Astrocyte (in vitro differentiated cells and primary cell): ENCODE data around the gene PIK3CD. TPM values are rescaled to one million over a fixed set of nuclear protein-coding genes. Genes with fewer than 3 reads are reported as not detected.

Experiments
- DNase-seq: peaks from one replicate; pipeline ENCODE4 v3.0.0-alpha.2; 2010; ENCODE audit warnings: low read depth
- FAIRE-seq: peaks from 2 replicates; lab custom pipeline; 2011; peaks lifted over from hg19 to GRCh38; lab: Jason Lieb, UNC
- H2AFZ ChIP-seq: 2 replicates; pipeline ENCODE4 v1.6.0; 2012; ENCODE audit warnings: low read depth, low read length, inconsistent platforms
- H3K27ac ChIP-seq: 2 replicates; pipeline ENCODE4 v1.5.1; 2011; ENCODE audit warnings: low read depth, low read length, inconsistent platforms
- H3K27me3 ChIP-seq: 2 replicates; pipeline ENCODE4 v1.6.0; 2011; ENCODE audit warnings: low read length, inconsistent platforms; ENCODE audit not compliant: insufficient read depth
- H3K36me3 ChIP-seq: 2 replicates; pipeline ENCODE4 v1.5.1; 2011; ENCODE audit warnings: low read length, inconsistent platforms; ENCODE audit not compliant: insufficient read depth
- H3K4me1 ChIP-seq: 2 replicates; pipeline ENCODE4 v1.5.1; 2011; ENCODE audit warnings: low read length, inconsistent platforms; ENCODE audit not compliant: insufficient read depth
- H3K4me2 ChIP-seq: 2 replicates; pipeline ENCODE4 v1.6.0; 2012; ENCODE audit warnings: low read length, inconsistent platforms
- H3K4me3 ChIP-seq: 2 replicates; pipeline ENCODE4 v1.5.1; 2011; ENCODE audit warnings: low read depth, mild to moderate bottlenecking, low read length, inconsistent platforms; ENCODE audit not compliant: insufficient read depth
- H3K79me2 ChIP-seq: 2 replicates; pipeline ENCODE4 v1.6.0; 2012; ENCODE audit warnings: mild to moderate bottlenecking, low read length, inconsistent platforms; ENCODE audit not compliant: insufficient read depth
- H3K9ac ChIP-seq: 2 replicates; pipeline ENCODE4 v1.6.0; 2012; ENCODE audit warnings: mild to moderate bottlenecking, low read length, inconsistent platforms
- H3K9me3 ChIP-seq: 2 replicates; pipeline ENCODE4 v1.5.1; 2012; ENCODE audit warnings: low read depth, mild to moderate bottlenecking, low read length, inconsistent platforms; ENCODE audit not compliant: insufficient read depth
- H4K20me1 ChIP-seq: 2 replicates; pipeline ENCODE4 v1.6.0; 2012; ENCODE audit warnings: low read length, inconsistent platforms; ENCODE audit not compliant: insufficient read depth
- H3K27ac Mint-ChIP-seq: one replicate; pipeline ENCODE4 v1.8.0; 2021; ENCODE audit warnings: mild to moderate bottlenecking, mixed read lengths; ENCODE audit not compliant: unreplicated experiment
- H3K27me3 Mint-ChIP-seq: one replicate; pipeline ENCODE4 v1.8.0; 2021; ENCODE audit warnings: low read depth, mixed read lengths; ENCODE audit not compliant: unreplicated experiment
- H3K36me3 Mint-ChIP-seq: one replicate; pipeline ENCODE4 v1.8.0; 2021; ENCODE audit warnings: low read depth, mixed read lengths; ENCODE audit not compliant: unreplicated experiment
- H3K4me1 Mint-ChIP-seq: one replicate; pipeline ENCODE4 v1.8.0; 2021; ENCODE audit warnings: low read depth, mixed read lengths; ENCODE audit not compliant: unreplicated experiment
- H3K4me3 Mint-ChIP-seq: one replicate; pipeline ENCODE4 v1.8.0; 2021; ENCODE audit warnings: mild to moderate bottlenecking, moderate library complexity, mixed read lengths; ENCODE audit not compliant: unreplicated experiment
- H3K9me3 Mint-ChIP-seq: one replicate; pipeline ENCODE4 v1.8.0; 2021; ENCODE audit warnings: mild to moderate bottlenecking, mixed read lengths; ENCODE audit not compliant: unreplicated experiment
- CTCF ChIP-seq: IDR thresholded peaks from 2 replicates; pipeline ENCODE4 v1.5.1; 2011; ENCODE audit warnings: low read depth, mild to moderate bottlenecking, inconsistent platforms, low read length, moderate library complexity; ENCODE audit not compliant: insufficient read depth
- EZH2 ChIP-seq: IDR thresholded peaks from 2 replicates; pipeline ENCODE4 v1.6.1; 2012; ENCODE audit warnings: mild to moderate bottlenecking, low read length, inconsistent platforms; ENCODE audit not compliant: insufficient read depth
- total RNA-seq: library from RNA; stranded (reverse); gene quantifications from 2 replicates; pipeline ENCODE4 v1.2.1, GENCODE V29; 2021

Gene PIK3CD
- total RNA-seq, 1 donor from 2014 or later = 29.5 TPM

GRCh38 chr1:9722378-9722749, 70.8 kb downstream of the PIK3CD start:
- Histone ChIP-seq H3K4me3 (no peak overlapping the region), H3K36me3 (peaks cover 24% of the 10 kb centered on the region), H3K27me3 (no peaks in the 10 kb centered on the region), H3K4me1 (peaks cover 11% of the 10 kb centered on the region), H3K27ac (no peak overlapping the region), H3K79me2 (no peaks in the 10 kb centered on the region), H3K9ac (no peak overlapping the region), H3K4me2 (no peak overlapping the region), H2AFZ (no peak overlapping the region), H3K9me3 (peaks cover 7% of the 10 kb centered on the region), H4K20me1 (no peaks in the 10 kb centered on the region)
- no peak for FAIRE-seq
- Mint-ChIP-seq H3K27me3 (no peaks in the 10 kb centered on the region), H3K27ac (no peak overlapping the region), H3K4me3 (no peak overlapping the region), H3K36me3 (peaks cover 21% of the 10 kb centered on the region), H3K4me1 (peaks cover 3% of the 10 kb centered on the region), H3K9me3 (peaks cover 2% of the 10 kb centered on the region)
- DNase-seq = no peak
- TF ChIP-seq EZH2 (no peak), CTCF (no peak)

- Histone ChIP-seq H3K4me3 (no peak overlapping the region), H2AFZ (no peak overlapping the region), H3K27ac (no peak overlapping the region), H3K4me1 (peaks cover 11% of the 10 kb centered on the region), H3K9ac (no peak overlapping the region), H3K79me2 (no peaks in the 10 kb centered on the region), H3K27me3 (no peaks in the 10 kb centered on the region), H3K36me3 (peaks cover 26% of the 10 kb centered on the region), H3K4me2 (no peak overlapping the region), H3K9me3 (peaks cover 7% of the 10 kb centered on the region), H4K20me1 (peaks cover 4% of the 10 kb centered on the region)
- DNase-seq (no peak), FAIRE-seq (no peak)
- Mint-ChIP-seq H3K27ac (no peak overlapping the region), H3K4me1 (peaks cover 3% of the 10 kb centered on the region), H3K36me3 (peaks cover 21% of the 10 kb centered on the region), H3K4me3 (no peak overlapping the region), H3K27me3 (no peaks in the 10 kb centered on the region), H3K9me3 (peaks cover 2% of the 10 kb centered on the region)
- TF ChIP-seq EZH2 (no peak), CTCF (no peak)
These were observed 71.7 kb downstream of the PIK3CD start for GRCh38 chr1:9723068-9723805.

GRCh38 chr1:9723926-9724325, 72.4 kb downstream of the PIK3CD start:
- H3K36me3 Mint-ChIP-seq = peaks cover 27% of the 10 kb centered on the region
- FAIRE-seq = no peak
- peaks cover 7% of the 10 kb centered on the region for H3K9me3 ChIP-seq

More at GRCh38 chr1:9723926-9724325, 72.4 kb downstream of the PIK3CD start:
- Histone ChIP-seq H3K79me2 (no peaks in the 10 kb centered on the region), H3K27me3 (no peaks in the 10 kb centered on the region), H4K20me1 (peaks cover 5% of the 10 kb centered on the region), H2AFZ (no peak overlapping the region), H3K4me1 (peaks cover 8% of the 10 kb centered on the region), H3K27ac (no peak overlapping the region), H3K4me3 (no peak overlapping the region), H3K36me3 (peaks cover 32% of the 10 kb centered on the region), H3K9ac (no peak overlapping the region), H3K4me2 (no peak overlapping the region)
- Mint-ChIP-seq H3K27ac (no peak overlapping the region), H3K9me3 (peaks cover 2% of the 10 kb centered on the region), H3K4me3 (no peak overlapping the region), H3K27me3 (no peaks in the 10 kb centered on the region), H3K4me1 (peaks cover 3% of the 10 kb centered on the region)
- DNase-seq = no peak
- no peak for TF ChIP-seq EZH2
- no peak for TF ChIP-seq CTCF
